Muscle layer of duodenum (tissue), 2 donors: Measurements from ENCODE around the gene RHBDL3.
A peak's percentile ranks its signal among the peaks of the same experiment; 100 is the strongest.

Experiments used
- H3K27ac ChIP-seq: one replicate; pipeline ENCODE4 v1.7.0; 2013; ENCODE audit warnings: mild to moderate bottlenecking, low read length
- H3K27me3 ChIP-seq: one replicate; pipeline ENCODE4 v1.7.0; 2013; ENCODE audit warnings: low read depth, mild to moderate bottlenecking, control low read depth, low read length
- H3K36me3 ChIP-seq, 2 donors: one replicate each; pipeline ENCODE4 v1.7.0; 2013; ENCODE audit warnings: low read length in 2 of 2, control low read depth in 1 of 2, mild to moderate bottlenecking in 1 of 2; ENCODE audit not compliant: insufficient read depth in 2 of 2, control insufficient read depth in 1 of 2
- H3K4me1 ChIP-seq, 2 donors: one replicate each; pipeline ENCODE4 v1.7.0; 2013; ENCODE audit warnings: low read length in 2 of 2, mild to moderate bottlenecking in 2 of 2, control low read depth in 1 of 2, moderate library complexity in 1 of 2; ENCODE audit not compliant: insufficient read depth in 2 of 2, control insufficient read depth in 1 of 2
- H3K4me3 ChIP-seq, 2 donors: one replicate each; pipeline ENCODE4 v1.7.0; 2013; ENCODE audit warnings: low read length in 2 of 2, low read depth in 1 of 2, mild to moderate bottlenecking in 1 of 2
- H3K9me3 ChIP-seq, 2 donors: one replicate each; pipeline ENCODE4 v1.7.0; 2013; ENCODE audit warnings: low read length in 2 of 2, control low read depth in 1 of 2, mild to moderate bottlenecking in 1 of 2; ENCODE audit not compliant: control insufficient read depth in 1 of 2
- donor health status: healthy.

The RHBDL3 gene

GRCh38 chr17:32335046-32335445 is 69.4 kb downstream of the RHBDL3 start:
- Histone ChIP-seq H3K36me3 (peaks cover 13 to 53% of the 10 kb centered on the region in 2 donors), H3K4me1 (no peaks in the 10 kb centered on the region), H3K27me3 (no peaks in the 10 kb centered on the region), H3K9me3 (no peaks in the 10 kb centered on the region), H3K27ac (no peak overlapping the region), H3K4me3 (no peak overlapping the region)

DNA sequence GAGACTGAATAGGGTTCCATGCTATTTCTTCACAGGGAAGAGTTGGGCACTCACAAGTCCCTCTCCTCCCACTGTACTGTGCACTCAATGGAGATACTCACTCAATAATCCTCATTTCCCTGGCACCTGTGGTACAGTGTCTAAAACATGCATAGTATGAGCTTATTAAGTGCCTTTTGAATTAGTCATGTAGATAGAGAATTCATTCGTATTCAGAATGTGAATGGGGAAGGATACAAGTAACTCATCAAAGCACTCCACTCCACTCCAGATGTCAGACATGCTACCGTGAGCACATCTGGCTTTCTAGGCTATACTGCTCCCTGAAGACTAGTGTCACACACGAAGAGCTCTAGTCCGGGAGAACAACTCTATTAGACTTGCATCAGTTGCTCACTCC is 70.1 kb downstream of the RHBDL3 start:
- Histone ChIP-seq H3K4me3 (no peak overlapping the region), H3K4me1 (no peaks in the 10 kb centered on the region), H3K36me3 (peaks cover 13 to 53% of the 10 kb centered on the region in 2 donors)

DNA sequence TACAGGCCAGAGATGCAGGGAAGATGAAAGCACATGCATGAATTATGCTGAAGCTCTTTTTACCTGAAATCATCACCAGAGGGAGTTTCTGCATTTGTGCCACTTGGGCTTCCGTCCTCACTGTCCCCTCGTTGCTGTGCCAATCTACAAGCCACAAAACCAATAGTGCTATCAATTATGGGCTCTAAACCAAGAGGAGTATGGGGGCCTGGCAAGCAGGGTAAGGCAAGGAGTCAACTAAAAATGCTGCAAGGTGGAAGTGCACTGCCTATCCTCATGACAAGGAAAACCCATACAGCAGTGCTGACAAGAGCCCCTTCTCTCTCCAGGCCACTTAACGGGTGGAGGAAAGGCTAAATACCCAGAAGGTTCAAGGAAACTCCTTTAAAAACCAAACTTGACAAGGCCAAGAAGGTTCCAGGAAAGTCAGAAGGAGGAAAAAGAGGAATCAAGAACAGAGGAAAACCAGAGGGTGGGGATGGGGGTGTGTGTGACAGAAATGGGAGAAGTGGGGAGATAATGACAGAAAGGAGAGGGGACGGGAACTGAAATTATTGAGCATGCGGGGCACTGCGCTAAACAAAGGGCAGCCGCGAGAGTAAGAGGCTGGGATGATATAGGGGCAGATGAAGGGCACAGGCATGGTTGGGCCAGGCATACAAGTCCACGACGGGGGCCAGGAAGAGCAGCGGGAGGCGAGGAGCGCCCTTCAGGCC is 75.7 kb downstream of the RHBDL3 start:
- Histone ChIP-seq H3K36me3 (peaks cover 7 to 25% of the 10 kb centered on the region in 2 donors), H3K4me1 (peaks cover 6 to 12% of the 10 kb centered on the region in 2 donors), H3K4me3 (peak overlapping the region; percentile 66 to 82), H3K27me3 (no peaks in the 10 kb centered on the region), H3K27ac (peak overlapping the region; percentile 78), H3K9me3 (no peaks in the 10 kb centered on the region)

More for the DNA sequence above, 70.1 kb downstream of the RHBDL3 start:
- Histone ChIP-seq H3K9me3 (no peaks in the 10 kb centered on the region), H3K27me3 (no peaks in the 10 kb centered on the region), H3K27ac (no peak overlapping the region)

DNA sequence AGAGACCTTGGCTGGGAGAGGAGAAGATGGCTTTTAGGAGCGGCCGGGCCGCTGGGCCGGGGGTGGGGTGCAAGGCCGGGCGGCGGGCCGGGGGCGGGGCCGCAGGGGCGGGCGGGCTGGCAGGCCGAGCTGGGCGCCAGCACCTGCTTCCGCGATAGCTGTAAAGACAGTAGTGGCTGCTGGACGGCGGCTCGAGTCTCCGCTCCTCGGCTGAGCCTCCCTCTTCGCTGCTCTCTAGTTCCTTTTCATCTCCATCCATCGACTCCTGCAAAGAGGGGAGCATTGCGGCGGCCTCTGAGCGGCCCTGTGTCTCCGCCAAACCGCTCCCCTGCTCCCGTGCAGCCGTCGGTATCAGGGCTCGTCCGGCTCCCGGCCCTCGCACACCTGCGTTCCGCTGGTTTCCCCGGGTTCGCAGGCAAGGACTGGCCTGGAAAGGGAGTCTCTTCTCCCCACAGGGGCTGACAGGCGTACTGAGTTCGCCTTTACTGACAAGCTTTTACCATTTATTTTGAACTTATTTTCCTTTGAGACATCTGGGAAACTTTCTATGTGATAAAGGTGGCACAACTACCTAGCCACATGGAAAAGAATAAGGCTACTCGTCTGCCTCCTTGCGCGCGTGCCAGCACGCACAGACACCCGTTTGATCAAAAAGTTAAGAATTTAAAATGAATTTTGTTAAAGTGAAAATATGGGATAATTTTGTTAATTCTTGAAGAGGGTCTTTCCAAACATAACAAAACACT is 76.4 kb downstream of the RHBDL3 start, which contains the start of gene C17orf75:
C17orf75 (minus strand) TSS at position 317 of the 746 bp plus-strand sequence; CDS start at position 283, 34 bp downstream.
- Histone ChIP-seq H3K4me3 (peak within 1 kb of the TSS; percentile 66 to 82), H3K27ac (peak within 1 kb of the TSS; percentile 78), H3K27me3 (no peaks in the 10 kb centered on the region), H3K36me3 (peaks cover 7 to 20% of the 10 kb centered on the region in 2 donors), H3K4me1 (peaks cover 6 to 12% of the 10 kb centered on the region in 2 donors), H3K9me3 (no peaks in the 10 kb centered on the region)

GRCh38 chr17:32342603-32343325 is 77.1 kb downstream of the RHBDL3 start:
- Histone ChIP-seq H3K4me1 (peaks cover 6 to 12% of the 10 kb centered on the region in 2 donors), H3K27me3 (no peaks in the 10 kb centered on the region), H3K9me3 (no peaks in the 10 kb centered on the region), H3K27ac (peak overlapping the region; percentile 69), H3K36me3 (peaks cover 4 to 13% of the 10 kb centered on the region in 2 donors), H3K4me3 (peak overlapping the region; percentile 66 to 82)

DNA sequence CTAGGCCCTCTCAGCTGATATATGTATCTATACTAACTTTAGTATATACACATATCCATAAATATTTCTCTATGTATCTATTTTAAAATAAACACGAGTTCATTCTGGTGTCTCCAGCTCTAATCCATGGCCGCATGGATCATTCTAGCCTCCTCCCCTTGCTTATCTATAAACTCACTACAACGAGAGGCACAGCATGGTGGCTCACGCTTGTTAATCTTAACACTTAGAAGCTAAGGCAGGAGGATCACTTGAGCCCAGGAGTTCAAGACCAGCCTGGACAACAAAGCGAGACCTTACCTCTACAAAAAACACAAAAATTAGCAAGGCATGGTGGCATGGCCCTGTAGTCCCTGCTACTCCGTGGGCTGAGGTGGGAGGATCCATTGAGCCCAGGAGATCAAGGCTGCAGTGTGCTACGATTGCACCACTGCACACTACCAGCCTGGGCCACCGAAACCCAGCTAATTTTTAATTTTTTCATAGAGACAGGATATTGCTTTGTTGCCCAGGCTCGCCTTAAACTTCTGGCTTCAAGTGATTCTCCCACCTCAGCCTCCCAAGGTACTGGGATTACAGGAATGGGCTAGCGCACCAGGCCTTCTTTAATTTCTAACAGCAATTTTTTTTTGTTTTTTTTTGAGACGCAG is 80.4 kb downstream of the RHBDL3 start:
- Histone ChIP-seq H3K36me3 (peaks cover 0 to 8% of the 10 kb centered on the region in 2 donors), H3K27me3 (no peaks in the 10 kb centered on the region), H3K4me1 (peaks cover 5 to 19% of the 10 kb centered on the region in 2 donors), H3K27ac (no peak overlapping the region), H3K9me3 (no peaks in the 10 kb centered on the region), H3K4me3 (no peak overlapping the region)

- H3K27ac ChIP-seq = no peak overlapping the region
- H3K4me1 ChIP-seq = peaks cover 0 to 29% of the 10 kb centered on the region in 2 donors
- peaks cover 6 to 8% of the 10 kb centered on the region in 2 donors for H3K36me3 ChIP-seq
- no peaks in the 10 kb centered on the region for H3K27me3 ChIP-seq
- no peak overlapping the region for H3K4me3 ChIP-seq
- H3K9me3 ChIP-seq = no peaks in the 10 kb centered on the region
Observed at GRCh38 chr17:32348483-32348800, 82.8 kb downstream of the RHBDL3 start.

- H3K4me3 ChIP-seq = peak overlapping the region; percentile 79 to 97
Observed at GRCh38 chr17:32349503-32349853, 83.8 kb downstream of the RHBDL3 start.

GRCh38 chr17:32349854-32350665 is 84.4 kb downstream of the RHBDL3 start, which contains the start of gene ZNF207:
TSS of gene ZNF207 (plus strand) at chr17:32350157. CDS start at chr17:32350286, 129 bp downstream.
- Histone ChIP-seq H3K27ac (peak within 1 kb of the TSS; percentile 100), H3K4me1 (peaks cover 0 to 41% of the 10 kb centered on the region in 2 donors), H3K9me3 (no peaks in the 10 kb centered on the region), H3K36me3 (peaks cover 7 to 20% of the 10 kb centered on the region in 2 donors), H3K4me3 (peak within 1 kb of the TSS; percentile 79 to 97), H3K27me3 (no peaks in the 10 kb centered on the region)

More at GRCh38 chr17:32349503-32349853, 83.8 kb downstream of the RHBDL3 start:
- Histone ChIP-seq H3K36me3 (peaks cover 6 to 16% of the 10 kb centered on the region in 2 donors), H3K27ac (peak overlapping the region; percentile 100), H3K4me1 (peaks cover 0 to 36% of the 10 kb centered on the region in 2 donors), H3K9me3 (no peaks in the 10 kb centered on the region), H3K27me3 (no peaks in the 10 kb centered on the region)
